K562 (cell line): Measurements from ENCODE around the gene CLTB. TPM values are rescaled to one million over a fixed set of nuclear protein-coding genes. Genes with fewer than 3 reads are reported as not detected.

Source experiments
- ATAC-seq: fragments of 200-7000 bp; cut with Tn5 transposase; 3 replicates; pipeline ENCODE4 v1.9.1; 2020; ENCODE audit warnings: moderate library complexity
- BruUV-seq: library from RNA; stranded (reverse); fragments of 400-500 nt; replicated peaks from 2 replicates; lab custom pipeline; 2021; lab: Mats Ljungman, UMichigan
- CTCF ChIA-PET: fragments of 300-600 bp; formaldehyde crosslinking; extraction: SDS; loops from one replicate; lab custom pipeline; 2021; ENCODE audit warnings: low intra/inter-chr PET ratio; lab: Yijun Ruan, JAX
- POLR2A ChIA-PET: fragments of 300-600, 350-650 bp; sonication (Branson Sonifier 250); formaldehyde crosslinking; extraction: SDS; loops from one replicate; lab custom pipeline; 2021; ENCODE audit warnings: antibody characterized with exemption, inconsistent platforms; lab: Yijun Ruan, JAX
- DNase-seq, 4 experiments: peaks; one replicate each; pipeline versions ENCODE4 v3.0.0 to v3.0.0-alpha.2; 2011 to 2018; ENCODE audit warnings: low spot score in 3 of 4, mixed read lengths in 3 of 4; ENCODE audit errors: extremely low read depth in 1 of 4
- FAIRE-seq: peaks from 2 replicates; lab custom pipeline; 2011; peaks lifted over from hg19 to GRCh38; lab: Jason Lieb, UNC
- H2AFZ ChIP-seq: 2 replicates; pipeline ENCODE4 v1.6.0; 2011; ENCODE audit warnings: low read depth, low read length, control low read depth, inconsistent platforms
- H3K27ac ChIP-seq: fragments of 200-600 bp; 3 replicates; pipeline ENCODE4 v1.8.0; 2011; ENCODE audit warnings: low read depth, mild to moderate bottlenecking, control low read depth, inconsistent platforms, low read length, moderate library complexity, mixed read lengths; ENCODE audit errors: extremely low read depth
- H3K27me3 ChIP-seq, 2 experiments: fragments of 300-600 bp in 1 of 2; 2 replicates in 1 of 2; 3 replicates in 1 of 2; pipeline versions ENCODE4 v1.6.0 to v1.8.0; 2011; ENCODE audit warnings: inconsistent platforms in 2 of 2, low read length in 2 of 2, mild to moderate bottlenecking in 1 of 2, mixed read lengths in 1 of 2, moderate library complexity in 1 of 2; ENCODE audit not compliant: control insufficient read depth in 2 of 2, insufficient read depth in 2 of 2
- H3K36me3 ChIP-seq: fragments of 300-600 bp; 3 replicates; pipeline ENCODE4 v1.8.0; 2011; ENCODE audit warnings: mild to moderate bottlenecking, low read length, inconsistent platforms; ENCODE audit not compliant: control insufficient read depth, insufficient read depth
- H3K4me1 ChIP-seq, 2 experiments: fragments of 200-600 bp in 1 of 2; replicated peaks in 1 of 2; 2 replicates in 1 of 2; 3 replicates in 1 of 2; pipeline versions ENCODE4 v1.5.1 to v1.8.0; 2011; ENCODE audit warnings: inconsistent platforms in 2 of 2, low read length in 2 of 2, mild to moderate bottlenecking in 1 of 2, mixed read lengths in 1 of 2, moderate library complexity in 1 of 2; ENCODE audit not compliant: control insufficient read depth in 2 of 2, insufficient read depth in 2 of 2
- H3K4me2 ChIP-seq: 2 replicates; pipeline ENCODE4 v1.6.1; 2011; ENCODE audit warnings: low read length, control low read depth, inconsistent platforms, mixed read lengths; ENCODE audit not compliant: insufficient read depth
- H3K4me3 ChIP-seq: fragments of 200-600 bp; sonication (generic), shearing (Covaris generic); 2 replicates; pipeline ENCODE4 v1.5.1; 2016; ENCODE audit warnings: control low read depth, inconsistent platforms
- H3K79me2 ChIP-seq: fragments of 200-600 bp; 3 replicates; pipeline ENCODE4 v1.8.0; 2011; ENCODE audit warnings: low read length, inconsistent platforms; ENCODE audit not compliant: control insufficient read depth, insufficient read depth
- H3K9ac ChIP-seq, 2 experiments: 2 replicates each; pipeline versions ENCODE4 v1.6.0 to v1.6.1; 2011; ENCODE audit warnings: low read depth in 2 of 2, low read length in 2 of 2, control low read depth in 1 of 2, inconsistent platforms in 1 of 2, mild to moderate bottlenecking in 1 of 2, mixed read lengths in 1 of 2; ENCODE audit not compliant: insufficient read depth in 1 of 2
- H3K9me1 ChIP-seq: one replicate; pipeline ENCODE4 v1.6.0; 2011; ENCODE audit warnings: inconsistent platforms, mild to moderate bottlenecking, low read length, moderate library complexity; ENCODE audit not compliant: control insufficient read depth, insufficient read depth
- H3K9me3 ChIP-seq: replicated peaks from 2 replicates; pipeline ENCODE4 v1.5.1; 2011; ENCODE audit warnings: low read depth, low read length, inconsistent platforms; ENCODE audit not compliant: control insufficient read depth, insufficient read depth
- H4K20me1 ChIP-seq: replicated peaks from 2 replicates; pipeline ENCODE4 v1.6.1; 2011; ENCODE audit warnings: low read length, inconsistent platforms, mixed read lengths; ENCODE audit not compliant: control insufficient read depth, insufficient read depth
- KLF16 ChIP-seq: IDR thresholded peaks from 2 replicates; pipeline ENCODE4 v1.6.1; 2016; ENCODE audit warnings: antibody characterized with exemption
- MYBL2 ChIP-seq, 2 experiments: fragments of 450-650 bp in 1 of 2; sonication (generic) in 1 of 2; formaldehyde crosslinking in 1 of 2; IDR thresholded peaks; 2 replicates each; pipeline versions ENCODE4 v1.6.1 to v1.8.1; 2017 to 2022; ENCODE audit warnings: borderline replicate concordance in 1 of 2, inconsistent platforms in 1 of 2, low read depth in 1 of 2, mild to moderate bottlenecking in 1 of 2, missing genetic modification reagents in 1 of 2, moderate library complexity in 1 of 2
- PHF21A ChIP-seq: fragments of 450-650 bp; IDR thresholded peaks from 2 replicates; pipeline ENCODE4 v1.6.1; 2017; ENCODE audit warnings: low read depth, borderline replicate concordance
- U2AF2 ChIP-seq: fragments of 200-400 bp; formaldehyde crosslinking; optimal IDR thresholded peaks from 2 replicates; pipeline ENCODE3; 2017; ENCODE audit warnings: low read depth, mild to moderate bottlenecking, low read length
- ZBTB7A ChIP-seq: IDR thresholded peaks from 2 replicates; pipeline ENCODE4 v1.6.1; 2011; ENCODE audit warnings: low read depth, mild to moderate bottlenecking, low read length, moderate library complexity, borderline replicate concordance; ENCODE audit not compliant: control insufficient read depth
- ZNF121 ChIP-seq: sonication (generic); formaldehyde crosslinking; conservative IDR thresholded peaks from 2 replicates; pipeline ENCODE4 v1.8.0; 2022; ENCODE audit warnings: missing genetic modification reagents
- ZNF79 ChIP-seq: fragments of 250-450 bp; sonication (Bioruptor Pico); IDR thresholded peaks from 2 replicates; pipeline ENCODE4 v1.4.0; 2020; ENCODE audit warnings: low read depth, mild to moderate bottlenecking, moderate library complexity
- WGBS: fragments of 100-300 bp; shearing (Covaris generic); methylation state at CpG from one replicate; pipeline ENCODE4 v1.1.6; 2016; ENCODE audit warnings: low coverage, mixed read lengths; ENCODE audit not compliant: insufficient coverage; ENCODE audit errors: missing lambda C conversion rate; 5-methylcytosine and 5-hydroxymethylcytosine counted together
- in situ Hi-C: fragments of 300-500 bp; cut with MboI; formaldehyde crosslinking; loops from 4 replicates; pipeline ENCODE4 v1.15.0; 2018; ENCODE audit warnings: inconsistent platforms, mixed read lengths
- intact Hi-C: fragments of 100-400 bp; cut with micrococcal nuclease; formaldehyde crosslinking; loops from 2 replicates; pipeline ENCODE4 v1.14.2; 2022
- polyA plus RNA-seq, 8 experiments: library from polyadenylated mRNA; depleted of rRNA in 4 of 8; stranded (reverse) in 5 of 8; unstranded in 3 of 8; fragments of >200 nt; fragmentation: Nextera tagmentation in 2 of 8; fragmentation: Illumina TruSeq in 1 of 8; extraction: Ambion mirVana in 2 of 8; extraction: Trizol in 1 of 8; gene quantifications; 2 replicates each; pipeline versions ENCODE4 v1.2.1 to v1.2.3, GENCODE V29; 2011 to 2014; ENCODE audit warnings: inconsistent platforms in 1 of 8, missing spikeins in 1 of 8
- total RNA-seq, 7 experiments: library from RNA; depleted of rRNA in 6 of 7; stranded (reverse); fragments of >200 nt in 6 of 7; fragmentation: Illumina TruSeq in 2 of 7; extraction: Trizol in 2 of 7; gene quantifications; 2 replicates each; pipeline versions ENCODE4 v1.2.1 to v1.2.3, GENCODE V29; 2011 to 2021; ENCODE audit warnings: low replicate concordance in 1 of 7

Gene CLTB
- total and polyA plus RNA-seq, 9 of the 15 experiments (the other 6 are each of a cell fraction or from before 2014, with no cell fraction given), result 1.8 to 117 (median 39.0) TPM

DNA sequence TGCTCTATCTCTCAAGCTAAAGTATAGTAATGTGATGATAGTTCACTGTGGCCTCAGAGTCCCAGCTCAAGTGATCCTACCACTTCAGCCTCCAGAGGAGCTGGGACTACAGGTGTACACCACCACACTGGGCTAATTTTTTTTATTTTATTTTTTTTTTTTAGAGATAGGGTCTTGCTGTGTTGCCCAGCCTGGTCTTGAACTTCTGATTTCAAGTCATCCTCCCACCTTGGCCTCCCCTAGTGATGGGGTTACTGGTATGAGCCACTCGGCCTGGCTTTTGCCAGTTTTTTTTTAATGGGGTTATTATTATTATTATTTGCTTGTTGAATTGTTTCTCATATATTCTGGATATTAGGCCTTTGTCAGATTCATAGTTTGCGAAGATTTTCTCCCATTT, 45.0 kb upstream of the CLTB start:
- Histone ChIP-seq H3K9me3 (no peaks in the 10 kb centered on the region), H3K36me3 (peaks cover 32% of the 10 kb centered on the region; the same call in 2 of the 3 replicates), H3K4me3 (no peak overlapping the region), H2AFZ (no peak overlapping the region), H3K4me1 (no peaks in the 10 kb centered on the region), H3K79me2 (peaks cover 78% of the 10 kb centered on the region), H3K4me2 (no peak overlapping the region), H3K9ac (no peak overlapping the region), H3K9me1 (no peaks in the 10 kb centered on the region), H4K20me1 (peaks cover 4% of the 10 kb centered on the region; the same call in 1 of the 2 replicates), H3K27ac (no peak overlapping the region), H3K27me3 (no peaks in the 10 kb centered on the region)
- ChIA-PET CTCF (no interaction called here), POLR2A (interaction anchor here (0.9 kb wide), 1 partner anchor 10 kb away, joined by 3 read pairs; no protein-coding TSS in a partner anchor)
- in situ Hi-C loops (no loop called here), intact Hi-C loops (no loop called here)
- DNase-seq, result no peak
- no peak for FAIRE-seq
- BruUV-seq, result no TSS peak
- 80% methylated on average over 2 of the region's 2 CpGs for WGBS
- no peak for ATAC-seq
- no peak for TF ChIP-seq U2AF2
- no peak for TF ChIP-seq KLF16
- peak; percentile 57; the same call in 1 of the 2 replicates for TF ChIP-seq ZNF121 (CRISPR knock-in tag)
- no peak for TF ChIP-seq PHF21A
- TF ChIP-seq ZBTB7A, result no peak
- no peak for TF ChIP-seq ZNF79 (CRISPR knock-in tag)
- TF ChIP-seq MYBL2 (IDR thresholded peaks at IDR 0.05; ENCODE audit: low read depth), result no peak
- no peak for TF ChIP-seq MYBL2 (CRISPR knock-in tag; IDR thresholded peaks at IDR 0.05; ENCODE audit: borderline replicate concordance)
